IPS-18c (cell line): ENCODE data around the gene HOXB7.

Experiments used
- H3K4me3 ChIP-seq: 2 replicates; pipeline ENCODE4 v1.7.0; 2013; ENCODE audit warnings: low read depth, mild to moderate bottlenecking, low read length, moderate library complexity; ENCODE audit not compliant: insufficient read depth
- H3K9me3 ChIP-seq: one replicate; pipeline ENCODE4 v1.6.1; 2013; ENCODE audit warnings: mild to moderate bottlenecking, low read length, moderate library complexity; ENCODE audit not compliant: control insufficient read depth, insufficient read depth

HOXB7 gene

GRCh38 chr17:48582750-48583069, 28.1 kb downstream of the HOXB7 start:
- H3K9me3 ChIP-seq = no peaks in the 10 kb centered on the region
- no peak overlapping the region for H3K4me3 ChIP-seq

DNA sequence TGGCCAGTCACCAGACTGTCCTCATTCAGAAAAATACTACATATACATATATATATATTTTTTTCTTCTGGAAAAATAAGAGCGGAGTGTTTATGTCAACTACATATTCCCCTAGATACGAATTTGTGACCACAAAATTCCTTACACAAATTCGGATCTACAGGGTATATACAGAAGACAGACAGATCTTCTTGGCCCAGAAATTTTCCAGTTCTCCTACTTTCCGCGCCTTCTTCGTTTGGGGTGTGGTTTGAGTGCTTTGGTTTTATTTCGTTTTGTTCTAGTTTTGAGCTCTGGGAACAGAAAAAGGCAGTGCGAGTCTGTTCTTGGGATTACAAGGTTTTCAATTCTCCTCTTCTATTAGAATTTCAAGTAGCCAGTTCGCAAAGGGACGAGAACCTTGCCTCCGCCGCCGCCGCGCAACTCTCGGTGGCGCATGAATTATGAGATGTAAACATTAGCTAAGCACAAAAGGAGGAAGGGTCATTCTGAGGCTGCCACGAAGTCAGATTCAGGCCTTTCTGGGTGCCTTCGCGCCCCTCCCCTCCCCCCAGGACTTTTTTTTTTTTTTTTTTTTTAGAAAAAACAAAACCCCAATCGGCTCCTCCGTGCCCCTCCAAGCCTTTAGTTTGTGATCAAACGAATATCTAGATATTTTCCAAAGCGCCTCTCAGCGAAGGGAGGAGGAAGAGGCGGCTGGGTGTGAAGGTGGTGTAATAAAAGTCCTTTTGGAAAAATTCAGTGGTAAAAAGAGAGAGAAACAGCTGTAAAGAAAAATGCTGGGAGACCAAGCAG, 30.9 kb downstream of the HOXB7 start:
- Histone ChIP-seq H3K9me3 (no peaks in the 10 kb centered on the region), H3K4me3 (no peak overlapping the region)

DNA sequence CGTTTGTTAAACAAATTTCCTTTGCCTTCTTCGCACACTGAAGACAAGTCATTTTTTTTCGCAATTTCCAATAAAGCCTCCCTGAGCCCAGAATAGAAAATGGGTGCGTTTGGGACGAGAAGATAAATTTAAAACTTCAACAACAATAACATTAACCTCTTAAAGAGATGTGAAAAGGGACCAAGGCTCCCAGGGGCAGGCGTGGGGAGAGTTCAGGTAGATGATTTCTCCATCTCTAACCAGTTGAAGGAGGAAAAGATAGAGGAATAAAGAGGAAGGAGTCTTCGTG, 31.4 kb downstream of the HOXB7 start:
- H3K4me3 ChIP-seq = no peak overlapping the region

GRCh38 chr17:48578616-48579470, 32.0 kb downstream of the HOXB7 start:
- Histone ChIP-seq H3K4me3 (no peak overlapping the region; the same call in 1 of the 2 replicates), H3K9me3 (no peaks in the 10 kb centered on the region)

More for the DNA sequence above, 31.4 kb downstream of the HOXB7 start:
- no peaks in the 10 kb centered on the region for H3K9me3 ChIP-seq

- Histone ChIP-seq H3K4me3 (no peak within 1 kb of the TSS; the same call in 1 of the 2 replicates), H3K9me3 (no peaks in the 10 kb centered on the region)
These were observed 32.7 kb downstream of the HOXB7 start, which contains the start of gene HOXB4 for GRCh38 chr17:48577946-48578615. Gene HOXB4, minus strand, starts transcription at chr17:48578350. Its CDS starts 31 bp downstream, at chr17:48578319.

GRCh38 chr17:48577330-48577945, 33.4 kb downstream of the HOXB7 start:
- Histone ChIP-seq H3K4me3 (no peak overlapping the region), H3K9me3 (no peaks in the 10 kb centered on the region)

DNA sequence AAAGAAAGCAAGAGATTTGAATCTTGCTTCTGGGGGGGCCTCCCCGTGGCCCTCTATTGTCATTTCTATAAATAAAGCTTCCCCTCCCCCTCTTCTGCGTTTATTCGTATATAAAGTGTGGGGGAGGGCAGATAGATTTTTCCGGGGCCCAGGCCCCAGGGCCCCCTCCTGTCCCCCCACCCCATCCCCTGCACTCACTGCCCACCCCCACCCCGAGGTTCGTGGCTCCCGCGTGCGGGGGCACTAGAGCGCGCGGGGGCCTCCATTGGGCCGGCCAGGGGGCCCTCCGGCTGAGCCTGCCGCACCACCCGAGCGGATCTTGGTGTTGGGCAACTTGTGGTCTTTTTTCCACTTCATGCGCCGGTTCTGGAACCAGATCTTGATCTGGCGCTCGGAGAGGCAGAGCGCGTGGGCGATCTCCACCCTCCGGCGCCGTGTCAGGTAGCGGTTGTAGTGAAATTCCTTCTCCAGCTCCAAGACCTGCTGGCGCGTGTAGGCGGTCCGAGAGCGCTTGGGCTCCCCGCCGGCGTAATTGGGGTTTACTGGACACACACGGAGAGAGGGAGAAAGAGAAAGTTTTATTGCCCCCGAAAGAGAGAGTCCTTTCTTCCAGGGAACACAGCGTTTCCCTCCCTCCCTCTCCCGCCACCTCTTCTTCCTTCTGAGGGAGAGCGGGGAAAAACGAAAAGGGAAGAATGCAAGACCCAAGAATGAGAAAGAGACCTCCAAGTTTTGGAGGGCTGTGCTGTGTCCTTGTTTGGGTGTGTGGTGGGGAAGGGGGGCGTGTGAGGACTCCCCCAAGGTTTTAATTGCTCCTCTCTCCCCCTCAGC, 34.1 kb downstream of the HOXB7 start:
- H3K4me3 ChIP-seq = no peak overlapping the region
- H3K9me3 ChIP-seq = no peaks in the 10 kb centered on the region

GRCh38 chr17:48575673-48576478, 34.9 kb downstream of the HOXB7 start:
- H3K9me3 ChIP-seq = no peaks in the 10 kb centered on the region
- H3K4me3 ChIP-seq = no peak overlapping the region

DNA sequence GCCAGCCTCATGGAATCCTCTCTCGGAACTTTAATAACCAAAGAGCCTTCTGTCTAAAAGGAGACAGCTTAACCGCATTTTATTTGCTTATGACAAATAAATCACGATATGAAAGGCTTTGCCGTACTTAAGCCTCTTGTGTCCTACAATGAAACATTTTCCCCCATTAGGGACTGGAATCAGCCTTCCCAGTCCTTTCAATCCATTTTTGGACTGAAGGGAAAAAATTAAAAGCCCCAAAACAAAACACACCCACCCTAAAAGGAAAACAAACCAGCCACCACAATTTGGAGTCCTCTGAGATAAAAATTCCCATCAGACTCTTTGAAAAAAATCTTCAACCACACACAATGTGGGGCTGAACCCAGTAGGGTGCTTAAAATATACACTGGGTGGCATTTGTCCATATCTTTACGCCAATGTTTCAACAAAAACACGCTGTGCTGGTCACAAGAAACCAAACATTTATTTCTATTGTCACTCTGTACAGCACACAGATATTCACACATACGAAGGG, 35.7 kb downstream of the HOXB7 start:
- H3K4me3 ChIP-seq = no peak overlapping the region
- no peaks in the 10 kb centered on the region for H3K9me3 ChIP-seq

DNA sequence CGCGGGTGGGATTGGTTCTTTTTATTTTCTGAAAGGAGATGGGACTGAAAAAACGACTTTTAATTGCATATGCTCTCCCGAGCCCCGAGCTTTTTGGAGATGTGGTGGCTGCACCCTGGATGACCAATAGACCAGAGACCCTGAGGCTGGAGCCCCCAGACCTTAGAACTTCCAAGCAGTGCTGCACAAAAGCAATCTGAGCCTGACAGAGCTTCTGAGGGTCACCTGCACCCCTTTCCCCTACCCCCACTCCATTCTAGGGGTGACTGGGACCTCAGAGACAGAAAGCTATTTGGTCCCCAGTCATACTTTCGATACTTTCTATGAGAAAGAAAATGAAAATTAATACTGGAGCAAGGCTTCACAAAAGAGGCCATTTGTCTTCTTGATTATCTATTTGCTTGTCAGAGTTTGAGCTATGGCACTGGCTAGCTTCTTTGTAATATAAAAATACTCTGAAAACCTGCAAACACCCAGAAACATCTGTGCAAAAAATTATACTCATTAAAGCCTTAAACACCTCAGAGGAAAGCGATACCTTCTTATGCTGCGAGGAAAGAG, 36.2 kb downstream of the HOXB7 start:
- Histone ChIP-seq H3K9me3 (no peaks in the 10 kb centered on the region), H3K4me3 (no peak overlapping the region)

- Histone ChIP-seq H3K9me3 (no peaks in the 10 kb centered on the region), H3K4me3 (no peak overlapping the region)
These were observed 38.9 kb downstream of the HOXB7 start for GRCh38 chr17:48571826-48572417.

DNA sequence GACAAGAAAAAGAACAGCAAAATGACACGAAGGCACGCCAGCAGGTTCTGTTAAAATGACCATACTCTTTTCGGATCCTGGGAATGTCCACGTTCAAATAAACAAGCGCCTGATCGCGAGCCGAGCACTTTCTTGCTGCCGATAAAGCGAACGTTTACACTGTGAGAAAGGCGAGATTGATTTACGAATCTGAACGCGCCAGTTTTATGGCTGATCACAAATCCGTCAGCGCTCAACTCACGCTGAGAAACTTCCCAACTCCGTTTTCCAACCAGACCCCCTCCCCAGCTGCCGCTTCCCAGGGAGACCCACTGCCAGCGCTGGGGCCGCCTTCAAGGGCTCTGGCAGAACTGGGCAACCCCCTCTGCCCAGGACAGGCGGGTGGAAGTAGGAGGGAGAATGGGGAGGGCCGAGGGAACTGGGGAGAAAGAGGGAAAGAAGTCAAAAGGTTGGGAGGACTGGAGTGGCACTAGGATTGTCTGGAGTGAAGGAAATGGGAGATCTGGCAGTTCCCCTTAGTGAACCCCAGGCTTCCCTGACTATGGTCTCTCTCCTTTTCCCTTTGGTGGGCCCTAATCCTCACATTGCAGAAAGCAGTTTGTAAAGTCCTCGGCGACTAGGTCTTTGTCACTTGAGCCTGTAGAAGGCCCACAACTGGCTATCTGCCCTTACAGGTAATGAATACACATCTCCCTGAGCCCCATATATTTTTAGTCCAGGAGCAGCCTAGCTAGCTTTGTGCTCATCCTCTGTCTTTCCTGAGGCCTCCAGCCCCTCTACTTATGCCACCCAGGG, 39.6 kb downstream of the HOXB7 start:
- Histone ChIP-seq H3K9me3 (no peaks in the 10 kb centered on the region), H3K4me3 (no peak overlapping the region)

- H3K9me3 ChIP-seq = no peaks in the 10 kb centered on the region
- no peak overlapping the region for H3K4me3 ChIP-seq
These were observed 40.3 kb downstream of the HOXB7 start for GRCh38 chr17:48570325-48571023.

DNA sequence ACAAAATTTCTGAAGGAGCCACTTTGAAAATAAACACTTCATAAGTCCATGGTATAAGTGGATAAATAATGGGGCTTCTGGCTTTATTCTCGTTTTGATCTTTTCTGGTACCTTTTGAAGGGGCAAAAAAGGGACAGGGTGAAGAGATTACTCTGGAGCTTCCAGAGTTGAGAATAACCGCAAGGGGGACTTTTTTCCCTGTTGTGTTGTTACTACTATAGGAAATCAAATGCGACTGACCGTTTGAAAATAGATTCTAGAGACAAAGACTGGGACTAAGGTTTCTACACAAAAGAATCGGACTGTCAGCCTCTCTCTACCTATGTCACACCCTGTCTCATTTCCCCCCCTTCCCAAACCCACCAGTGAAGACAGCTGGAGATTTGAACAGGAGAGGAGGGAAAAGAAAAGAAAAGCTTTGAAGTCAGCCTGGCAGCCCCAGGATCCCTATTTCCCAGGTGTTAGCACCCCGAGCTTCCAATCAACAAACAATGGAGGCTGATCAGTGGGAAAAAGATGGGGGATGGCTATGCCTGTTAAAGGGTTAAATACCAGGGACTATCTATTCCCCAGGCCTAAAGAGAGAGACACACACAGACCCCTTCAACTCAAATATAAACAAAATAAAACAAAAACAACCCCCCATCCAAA, 41.0 kb downstream of the HOXB7 start:
- no peaks in the 10 kb centered on the region for H3K9me3 ChIP-seq
- no peak overlapping the region for H3K4me3 ChIP-seq
